Testis (tissue), 3 donors: Measurements from ENCODE around the gene ANK2. TPM values are rescaled to one million over a fixed set of nuclear protein-coding genes. Genes with fewer than 3 reads are reported as not detected.

Experiments used
- DNase-seq: peaks from one replicate; pipeline ENCODE4 v3.0.0-alpha.2; 2019
- H3K27ac ChIP-seq, 2 donors: fragments of 200-600 bp; sonication (generic); one replicate each; pipeline ENCODE4 v1.5.1; 2019
- H3K27me3 ChIP-seq: fragments of 200-600 bp; sonication (generic); one replicate; pipeline ENCODE4 v1.5.1; 2019
- H3K36me3 ChIP-seq: fragments of 200-600 bp; sonication (generic); one replicate; pipeline ENCODE4 v1.5.1; 2017; ENCODE audit warnings: low read depth; ENCODE audit errors: missing control alignments
- H3K4me1 ChIP-seq: fragments of 200-600 bp; sonication (generic); one replicate; pipeline ENCODE4 v1.5.1; 2019
- H3K4me3 ChIP-seq, 2 donors: fragments of 200-600 bp; sonication (generic); one replicate each; pipeline ENCODE4 v1.5.1; 2017 to 2019
- H3K9me3 ChIP-seq: fragments of 200-600 bp; sonication (generic); one replicate; pipeline ENCODE4 v1.5.1; 2017
- POLR2A ChIP-seq: fragments of 450-650 bp; IDR thresholded peaks from one replicate; pipeline ENCODE4 v1.6.1; 2017; ENCODE audit warnings: antibody characterized with exemption, mild to moderate bottlenecking, moderate library complexity
- whole genome bisulfite sequencing, 2 donors: methylation state at CpG; one replicate each; pipeline ENCODE4 v1.1.5; 2018; 5-methylcytosine and 5-hydroxymethylcytosine counted together
- intact Hi-C: fragments of 100-400 bp; cut with DNase I; formaldehyde crosslinking; loops from one replicate; pipeline ENCODE4 v1.15.1; 2023; ENCODE audit warnings: low total_unique reads
- polyA plus RNA-seq: library from polyadenylated mRNA; stranded (reverse); fragments of 350-450 nt; fragmentation: Illumina TruSeq; extraction: RNeasy Lipid Tissue Mini Kit (QIAGEN cat#74804); gene quantifications from one replicate; pipeline ENCODE4 v1.2.3, GENCODE V29; 2014; ENCODE audit warnings: low read depth, low replicate concordance; ENCODE audit not compliant: insufficient read depth
- total RNA-seq, 2 donors: library from RNA; depleted of rRNA; stranded (reverse); fragments of >200 nt; gene quantifications; one replicate each; pipeline ENCODE4 v1.2.3, GENCODE V29; 2016
- TF ChIP-seq, protein P1 (sequence below), 3 experiments: fragments of 450-650 bp in 2 of 3; fragments of 200-600 bp in 1 of 3; sonication (generic) in 1 of 3; IDR thresholded peaks; one replicate each; pipeline ENCODE4 v1.5.1; 2016 to 2019; ENCODE audit warnings: antibody characterized with exemption in 3 of 3, mild to moderate bottlenecking in 2 of 3, moderate library complexity in 1 of 3

The ANK2 gene
- total and polyA plus RNA-seq, 3 donors from 2014 or later = 28.0 to 40.0 (median 28.6) TPM

DNA sequence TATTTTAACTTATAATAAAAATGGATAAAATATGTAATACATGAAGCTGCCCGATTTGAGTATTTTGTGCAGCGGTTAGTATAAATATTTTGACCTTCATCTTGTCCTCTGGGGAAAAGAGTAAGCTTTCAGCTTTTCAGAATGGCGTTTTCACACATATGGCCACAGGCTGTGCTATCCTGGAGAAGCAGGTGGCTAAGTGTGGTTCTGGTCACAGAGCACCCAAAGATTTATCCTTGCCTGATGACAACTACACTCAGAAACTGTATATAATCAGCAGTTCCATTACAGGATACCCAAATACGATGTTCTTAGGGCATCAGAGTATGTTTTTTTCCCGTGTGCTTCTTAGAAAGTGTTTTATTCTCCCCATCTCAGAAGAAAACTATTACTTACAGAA is 42.3 kb upstream of the ANK2 start:
- no peak for TF ChIP-seq POLR2A
- TF ChIP-seq, protein P1, sequence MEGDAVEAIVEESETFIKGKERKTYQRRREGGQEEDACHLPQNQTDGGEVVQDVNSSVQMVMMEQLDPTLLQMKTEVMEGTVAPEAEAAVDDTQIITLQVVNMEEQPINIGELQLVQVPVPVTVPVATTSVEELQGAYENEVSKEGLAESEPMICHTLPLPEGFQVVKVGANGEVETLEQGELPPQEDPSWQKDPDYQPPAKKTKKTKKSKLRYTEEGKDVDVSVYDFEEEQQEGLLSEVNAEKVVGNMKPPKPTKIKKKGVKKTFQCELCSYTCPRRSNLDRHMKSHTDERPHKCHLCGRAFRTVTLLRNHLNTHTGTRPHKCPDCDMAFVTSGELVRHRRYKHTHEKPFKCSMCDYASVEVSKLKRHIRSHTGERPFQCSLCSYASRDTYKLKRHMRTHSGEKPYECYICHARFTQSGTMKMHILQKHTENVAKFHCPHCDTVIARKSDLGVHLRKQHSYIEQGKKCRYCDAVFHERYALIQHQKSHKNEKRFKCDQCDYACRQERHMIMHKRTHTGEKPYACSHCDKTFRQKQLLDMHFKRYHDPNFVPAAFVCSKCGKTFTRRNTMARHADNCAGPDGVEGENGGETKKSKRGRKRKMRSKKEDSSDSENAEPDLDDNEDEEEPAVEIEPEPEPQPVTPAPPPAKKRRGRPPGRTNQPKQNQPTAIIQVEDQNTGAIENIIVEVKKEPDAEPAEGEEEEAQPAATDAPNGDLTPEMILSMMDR (IDR thresholded peaks at IDR 0.05) = no peak
- Histone ChIP-seq H3K9me3 (no peaks in the 10 kb centered on the region), H3K27me3 (no peaks in the 10 kb centered on the region), H3K4me3 (no peak overlapping the region), H3K4me1 (no peaks in the 10 kb centered on the region), H3K36me3 (no peaks in the 10 kb centered on the region), H3K27ac (no peak overlapping the region)
- intact Hi-C loops = no loop called here
- no peak for DNase-seq
- WGBS, 2 donors = 74 to 75% methylated on average over 5 of the region's 5 CpGs

DNA sequence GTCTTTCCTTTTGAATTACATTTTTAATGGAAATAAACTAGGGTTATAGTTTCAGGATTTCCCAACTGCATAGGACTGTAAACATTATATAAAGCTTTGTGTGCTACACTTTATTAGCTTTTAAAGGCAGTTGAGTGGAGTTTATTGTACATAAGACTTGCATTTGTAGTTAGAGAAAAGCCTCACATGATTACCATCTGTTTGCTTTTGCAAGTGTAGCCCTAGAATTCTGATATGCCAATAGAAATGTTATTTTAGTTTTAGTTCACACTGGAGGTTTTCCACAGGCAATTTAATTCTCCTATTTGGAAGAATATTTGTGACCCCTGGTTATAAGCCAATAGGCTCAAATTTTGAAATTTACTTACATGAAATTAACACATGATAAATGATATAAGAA is 41.3 kb upstream of the ANK2 start:
- no peaks in the 10 kb centered on the region for H3K27me3 ChIP-seq
- intact Hi-C loops = no loop called here
- DNase-seq = no peak
- no peak overlapping the region for H3K27ac ChIP-seq
- TF ChIP-seq, protein P1 (IDR thresholded peaks at IDR 0.05) = no peak
- TF ChIP-seq POLR2A = no peak
- no peak overlapping the region for H3K4me3 ChIP-seq
- no peaks in the 10 kb centered on the region for H3K9me3 ChIP-seq
- no peaks in the 10 kb centered on the region for H3K4me1 ChIP-seq
- no peaks in the 10 kb centered on the region for H3K36me3 ChIP-seq

DNA sequence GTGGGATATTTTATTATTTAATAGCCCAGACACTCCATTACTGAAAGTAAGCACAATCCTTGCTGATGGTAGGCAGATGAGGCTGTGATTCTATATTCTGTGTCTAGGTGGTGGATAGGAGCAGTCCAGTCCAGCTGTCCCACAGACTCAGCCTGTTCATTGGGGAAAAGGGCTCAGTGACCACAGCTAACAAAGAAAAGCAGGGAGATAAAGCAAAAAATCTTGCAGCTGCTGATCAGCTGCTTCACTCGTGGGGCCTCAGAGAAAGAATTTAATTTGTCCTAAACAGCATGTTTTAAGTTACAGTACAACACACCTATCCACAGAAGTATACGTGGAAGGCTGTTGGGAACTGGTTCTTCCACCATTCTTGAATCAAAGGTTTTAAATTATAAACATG is 40.7 kb upstream of the ANK2 start:
- no peak overlapping the region for H3K4me3 ChIP-seq
- H3K4me1 ChIP-seq = no peaks in the 10 kb centered on the region
- no peaks in the 10 kb centered on the region for H3K9me3 ChIP-seq
- DNase-seq = peak; percentile 18
- no peak overlapping the region for H3K27ac ChIP-seq
- no peaks in the 10 kb centered on the region for H3K27me3 ChIP-seq
- WGBS, 2 donors = 46 to 53% methylated on average over 2 of the region's 2 CpGs
- H3K36me3 ChIP-seq = no peaks in the 10 kb centered on the region
- TF ChIP-seq POLR2A = no peak
- TF ChIP-seq, protein P1 (IDR thresholded peaks at IDR 0.05) = no peak
- intact Hi-C loops = no loop called here

DNA sequence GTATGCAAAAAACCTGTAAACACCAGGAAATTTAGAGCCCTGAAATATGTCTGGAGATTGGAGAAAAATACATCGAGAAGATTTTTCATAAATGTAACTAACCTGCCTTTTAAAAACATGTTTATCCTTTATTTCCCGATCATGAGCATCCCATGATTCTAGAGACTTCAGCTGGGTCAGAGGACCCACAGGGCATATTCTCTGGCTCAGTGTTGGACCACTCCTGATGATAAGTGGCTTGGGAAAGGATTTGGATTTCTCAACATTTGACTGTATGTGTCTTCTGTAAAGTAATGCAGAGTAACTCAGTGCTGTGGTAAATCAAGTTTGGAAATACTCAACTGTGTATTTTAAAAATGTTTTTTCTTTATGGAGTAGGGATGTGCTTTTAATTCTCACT is 40.0 kb upstream of the ANK2 start:
- intact Hi-C loops = no loop called here
- H3K36me3 ChIP-seq = no peaks in the 10 kb centered on the region
- DNase-seq = no peak
- WGBS, 2 donors = 82 to 84% methylated on average over 2 of the region's 2 CpGs
- no peaks in the 10 kb centered on the region for H3K9me3 ChIP-seq
- TF ChIP-seq, protein P1 (IDR thresholded peaks at IDR 0.05) = no peak
- no peak for TF ChIP-seq POLR2A
- H3K4me1 ChIP-seq = no peaks in the 10 kb centered on the region
- no peaks in the 10 kb centered on the region for H3K27me3 ChIP-seq
- H3K27ac ChIP-seq = no peak overlapping the region
- no peak overlapping the region for H3K4me3 ChIP-seq

DNA sequence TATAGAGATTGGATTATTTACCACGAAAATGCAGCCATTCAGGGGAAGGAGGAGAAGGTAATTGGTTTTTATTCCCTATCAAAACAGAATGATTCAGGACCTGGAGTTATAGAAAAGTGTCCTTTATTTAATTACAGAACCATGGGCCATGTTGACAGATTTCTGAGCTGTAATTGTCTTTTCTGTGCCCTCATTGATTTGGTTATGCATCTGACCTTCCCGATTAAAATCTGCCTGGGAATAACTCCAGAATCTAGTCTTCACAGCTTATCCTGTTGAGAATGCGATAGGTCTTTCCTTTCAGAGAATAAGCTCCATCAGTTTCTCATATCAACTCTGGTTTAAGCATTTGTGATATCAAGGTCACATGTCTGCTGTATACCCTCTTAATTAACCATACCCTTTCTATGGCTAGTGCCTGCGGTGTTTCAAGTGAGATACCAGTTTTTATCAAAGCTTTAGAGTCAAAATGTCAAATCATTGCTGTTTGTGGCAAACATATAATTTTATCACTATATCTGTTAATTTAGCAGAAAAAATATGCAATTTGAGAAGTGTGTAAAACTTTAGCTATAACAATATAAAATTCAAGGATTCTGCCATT is 37.2 kb upstream of the ANK2 start:
- no peak overlapping the region for H3K4me3 ChIP-seq
- DNase-seq = no peak
- no peaks in the 10 kb centered on the region for H3K27me3 ChIP-seq
- no peaks in the 10 kb centered on the region for H3K9me3 ChIP-seq
- no peaks in the 10 kb centered on the region for H3K36me3 ChIP-seq
- no peak overlapping the region for H3K27ac ChIP-seq
- WGBS, 2 donors = 82 to 83% methylated on average over 4 of the region's 4 CpGs
- intact Hi-C loops = no loop called here
- no peak for TF ChIP-seq POLR2A
- TF ChIP-seq, protein P1 (IDR thresholded peaks at IDR 0.05) = no peak
- no peaks in the 10 kb centered on the region for H3K4me1 ChIP-seq
